Neural progenitor cell (in vitro differentiated cells): ENCODE measurements around the gene KY. TPM values are rescaled to one million over a fixed set of nuclear protein-coding genes. Genes with fewer than 3 reads are reported as not detected.

Experiments
- DNase-seq: peaks from one replicate; pipeline ENCODE4 v3.0.0-alpha.2; 2016; ENCODE audit warnings: low spot score
- H2AFZ ChIP-seq: fragments of 200-600 bp; sonication (generic); replicated peaks from 2 replicates; pipeline ENCODE4 v1.6.1; 2016; ENCODE audit warnings: antibody characterized with exemption
- H3F3A ChIP-seq: fragments of 200-600 bp; sonication (generic); 2 replicates; pipeline ENCODE4 v1.6.1; 2016; ENCODE audit warnings: antibody characterized with exemption, low read depth
- H3K27ac ChIP-seq: fragments of 200-600 bp; sonication (generic); 2 replicates; pipeline ENCODE4 v1.5.1; 2016; ENCODE audit warnings: mild to moderate bottlenecking
- H3K27me3 ChIP-seq: fragments of 200-600 bp; sonication (generic); 2 replicates; pipeline ENCODE4 v1.6.1; 2016; ENCODE audit warnings: mild to moderate bottlenecking, moderate library complexity
- H3K36me3 ChIP-seq: fragments of 200-600 bp; sonication (generic); 2 replicates; pipeline ENCODE4 v1.5.1; 2016
- H3K4me1 ChIP-seq: fragments of 200-600 bp; sonication (generic); 2 replicates; pipeline ENCODE4 v1.6.1; 2016; ENCODE audit warnings: mixed run types
- H3K4me2 ChIP-seq: fragments of 200-600 bp; sonication (generic); 2 replicates; pipeline ENCODE4 v1.6.1; 2016
- H3K4me3 ChIP-seq: fragments of 200-600 bp; sonication (generic); 2 replicates; pipeline ENCODE4 v1.5.1; 2016
- H3K79me2 ChIP-seq: fragments of 200-600 bp; sonication (generic); 2 replicates; pipeline ENCODE4 v1.6.1; 2016; ENCODE audit warnings: low read depth
- H3K9ac ChIP-seq: fragments of 200-600 bp; sonication (generic); 2 replicates; pipeline ENCODE4 v1.6.1; 2016
- H3K9me3 ChIP-seq: fragments of 200-600 bp; sonication (generic); 2 replicates; pipeline ENCODE4 v1.5.1; 2016; ENCODE audit warnings: low read depth
- H4K20me1 ChIP-seq: fragments of 200-600 bp; sonication (generic); 2 replicates; pipeline ENCODE4 v1.6.1; 2016; ENCODE audit warnings: low read depth
- H3K27ac Mint-ChIP-seq: 3 replicates; pipeline ENCODE4 v1.8.0; 2021; ENCODE audit warnings: mixed read lengths
- H3K27me3 Mint-ChIP-seq: 2 replicates; pipeline ENCODE4 v1.8.0; 2022; ENCODE audit warnings: low read depth, mild to moderate bottlenecking, inconsistent platforms, moderate library complexity, mixed read lengths; ENCODE audit not compliant: insufficient read depth
- H3K36me3 Mint-ChIP-seq: 3 replicates; pipeline ENCODE4 v1.8.0; 2021; ENCODE audit warnings: mixed read lengths
- H3K4me1 Mint-ChIP-seq: 3 replicates; pipeline ENCODE4 v1.8.0; 2021; ENCODE audit warnings: mixed read lengths
- H3K4me3 Mint-ChIP-seq: 3 replicates; pipeline ENCODE4 v1.8.0; 2021; ENCODE audit warnings: mild to moderate bottlenecking, moderate library complexity, mixed read lengths
- H3K9me3 Mint-ChIP-seq: 3 replicates; pipeline ENCODE4 v1.8.0; 2020; ENCODE audit warnings: mixed read lengths
- EZH2 ChIP-seq: fragments of 200-600 bp; sonication (generic); IDR thresholded peaks from 2 replicates; pipeline ENCODE4 v1.6.1; 2017; ENCODE audit warnings: antibody characterized with exemption, mild to moderate bottlenecking, moderate library complexity
- EZH2phosphoT487 ChIP-seq: fragments of 200-600 bp; sonication (generic); IDR thresholded peaks from 2 replicates; pipeline ENCODE4 v1.6.1; 2017; ENCODE audit warnings: antibody characterized with exemption
- total RNA-seq: library from RNA; depleted of rRNA; stranded (reverse); fragments of >200 nt; gene quantifications from 2 replicates; pipeline ENCODE4 v1.2.3, GENCODE V29; 2015; ENCODE audit warnings: low replicate concordance
- TF ChIP-seq, protein P1 (sequence below): fragments of 200-600 bp; sonication (generic); IDR thresholded peaks from 2 replicates; pipeline ENCODE4 v1.5.1; 2017; ENCODE audit warnings: antibody characterized with exemption, mild to moderate bottlenecking

Gene KY
- total RNA-seq, 1 donor from 2014 or later = not detected

DNA sequence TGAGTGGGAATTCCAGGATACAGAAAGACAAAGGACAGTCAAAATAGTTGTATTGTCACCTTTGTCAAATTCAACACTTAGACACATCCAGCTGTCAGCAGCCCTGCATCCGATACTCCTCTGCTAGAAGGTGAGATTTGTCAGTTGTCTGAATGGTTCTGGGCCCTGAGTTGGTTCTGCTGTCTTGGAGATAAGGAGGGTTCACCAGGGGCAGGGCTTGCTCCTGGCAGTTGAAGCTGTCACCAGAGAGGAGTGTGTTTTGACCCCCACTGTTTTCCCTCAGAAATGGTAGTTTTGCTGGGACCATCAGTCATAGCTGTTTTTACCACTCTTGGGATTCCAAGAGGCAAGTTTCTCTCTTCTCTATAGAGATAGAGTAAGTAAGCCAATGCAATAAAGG lies 3.2 kb upstream of the KY start:
- H3K79me2 ChIP-seq = no peaks in the 10 kb centered on the region
- H3K4me3 ChIP-seq = no peak overlapping the region
- H2AFZ ChIP-seq = no peak overlapping the region
- Mint-ChIP-seq H3K4me1 (peaks cover 7% of the 10 kb centered on the region), H3K27ac (no peak overlapping the region), H3K4me3 (no peak overlapping the region), H3K9me3 (peaks cover 2% of the 10 kb centered on the region), H3K27me3 (peaks cover 24% of the 10 kb centered on the region), H3K36me3 (no peaks in the 10 kb centered on the region)
- H4K20me1 ChIP-seq = peaks cover 5% of the 10 kb centered on the region
- H3K9me3 ChIP-seq = no peaks in the 10 kb centered on the region
- no peak overlapping the region for H3K9ac ChIP-seq
- no peaks in the 10 kb centered on the region for H3F3A ChIP-seq
- TF ChIP-seq, protein P1, sequence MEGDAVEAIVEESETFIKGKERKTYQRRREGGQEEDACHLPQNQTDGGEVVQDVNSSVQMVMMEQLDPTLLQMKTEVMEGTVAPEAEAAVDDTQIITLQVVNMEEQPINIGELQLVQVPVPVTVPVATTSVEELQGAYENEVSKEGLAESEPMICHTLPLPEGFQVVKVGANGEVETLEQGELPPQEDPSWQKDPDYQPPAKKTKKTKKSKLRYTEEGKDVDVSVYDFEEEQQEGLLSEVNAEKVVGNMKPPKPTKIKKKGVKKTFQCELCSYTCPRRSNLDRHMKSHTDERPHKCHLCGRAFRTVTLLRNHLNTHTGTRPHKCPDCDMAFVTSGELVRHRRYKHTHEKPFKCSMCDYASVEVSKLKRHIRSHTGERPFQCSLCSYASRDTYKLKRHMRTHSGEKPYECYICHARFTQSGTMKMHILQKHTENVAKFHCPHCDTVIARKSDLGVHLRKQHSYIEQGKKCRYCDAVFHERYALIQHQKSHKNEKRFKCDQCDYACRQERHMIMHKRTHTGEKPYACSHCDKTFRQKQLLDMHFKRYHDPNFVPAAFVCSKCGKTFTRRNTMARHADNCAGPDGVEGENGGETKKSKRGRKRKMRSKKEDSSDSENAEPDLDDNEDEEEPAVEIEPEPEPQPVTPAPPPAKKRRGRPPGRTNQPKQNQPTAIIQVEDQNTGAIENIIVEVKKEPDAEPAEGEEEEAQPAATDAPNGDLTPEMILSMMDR = no peak
- TF ChIP-seq EZH2phosphoT487 (no peak), EZH2 (no peak)
- DNase-seq = no peak
- peaks cover 100% of the 10 kb centered on the region for H3K27me3 ChIP-seq
- no peak overlapping the region for H3K27ac ChIP-seq
- H3K4me1 ChIP-seq = peaks cover 7% of the 10 kb centered on the region
- no peaks in the 10 kb centered on the region for H3K36me3 ChIP-seq
- no peak overlapping the region for H3K4me2 ChIP-seq

DNA sequence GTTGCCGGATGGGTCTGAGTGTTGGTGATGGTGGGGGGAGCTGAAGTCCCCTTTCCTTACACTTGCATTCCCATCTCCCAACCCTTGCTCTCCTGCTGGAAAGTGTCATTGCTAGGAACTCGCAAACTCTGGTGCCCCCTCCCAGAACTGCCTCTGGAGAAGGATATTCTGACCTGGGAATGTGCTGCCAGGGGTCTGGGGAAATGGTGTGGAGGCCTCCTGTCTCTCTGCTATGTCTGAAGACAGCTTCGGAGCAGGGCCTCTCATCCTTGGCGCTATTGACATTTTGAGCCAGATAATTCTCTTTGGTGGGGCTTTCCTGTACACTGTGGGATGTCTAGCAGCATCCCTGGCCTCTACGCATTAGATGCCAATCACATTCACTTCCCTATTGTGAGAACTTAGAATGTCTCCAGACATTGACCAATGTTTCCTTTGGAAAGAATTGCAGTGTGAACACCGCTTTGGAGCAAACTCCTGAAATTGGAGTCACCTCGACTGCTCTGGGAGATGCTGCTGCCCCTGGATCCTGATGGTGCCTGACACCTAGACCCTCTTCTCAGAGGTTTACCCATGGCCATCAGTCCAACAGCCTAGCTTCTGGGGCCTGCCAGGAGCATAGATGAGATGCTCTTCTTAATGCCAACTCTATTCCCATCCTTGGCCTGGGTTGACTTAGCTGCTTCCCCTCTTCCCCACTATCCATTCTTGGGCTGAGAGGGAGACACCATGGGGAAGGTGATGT lies 2.2 kb upstream of the KY start:
- no peak for DNase-seq
- Mint-ChIP-seq H3K27ac (peak overlapping the region; percentile 70), H3K9me3 (peaks cover 2% of the 10 kb centered on the region), H3K4me1 (peaks cover 7% of the 10 kb centered on the region), H3K27me3 (peaks cover 27% of the 10 kb centered on the region), H3K36me3 (no peaks in the 10 kb centered on the region), H3K4me3 (no peak overlapping the region)
- TF ChIP-seq EZH2phosphoT487 = no peak
- TF ChIP-seq, protein P1 = no peak
- no peak for TF ChIP-seq EZH2
- Histone ChIP-seq H3K27me3 (peaks cover 100% of the 10 kb centered on the region), H3K27ac (no peak overlapping the region), H3K36me3 (no peaks in the 10 kb centered on the region), H3K4me1 (peaks cover 7% of the 10 kb centered on the region), H3K9me3 (no peaks in the 10 kb centered on the region), H3K4me2 (no peak overlapping the region), H2AFZ (no peak overlapping the region), H4K20me1 (peaks cover 5% of the 10 kb centered on the region), H3K79me2 (no peaks in the 10 kb centered on the region), H3K4me3 (no peak overlapping the region), H3F3A (no peaks in the 10 kb centered on the region), H3K9ac (no peak overlapping the region)

DNA sequence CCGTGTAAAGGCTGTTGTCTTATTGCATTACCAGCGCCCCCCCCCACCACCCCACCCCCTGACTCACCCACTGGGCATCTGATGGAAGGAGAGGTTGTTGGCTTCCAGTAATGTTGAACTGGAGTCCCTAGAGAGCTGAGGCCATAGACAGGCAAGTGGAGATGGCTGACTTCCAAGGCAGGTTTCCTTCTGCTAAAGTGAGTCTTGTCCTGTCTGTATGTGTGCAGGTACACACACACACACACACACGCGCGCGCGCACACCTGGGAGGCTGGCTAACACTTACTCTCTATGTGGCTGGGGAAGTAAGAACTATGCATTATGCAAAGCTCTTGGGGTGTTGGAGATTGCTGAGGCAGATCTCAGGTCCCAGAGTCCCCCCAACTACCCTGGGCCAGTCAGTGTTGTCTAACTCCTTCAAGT lies 1.6 kb upstream of the KY start:
- H3K4me2 ChIP-seq = no peak overlapping the region
- Mint-ChIP-seq H3K36me3 (no peaks in the 10 kb centered on the region), H3K4me1 (peaks cover 7% of the 10 kb centered on the region), H3K4me3 (peak overlapping the region; percentile 73), H3K27ac (no peak overlapping the region), H3K27me3 (peaks cover 27% of the 10 kb centered on the region), H3K9me3 (peaks cover 2% of the 10 kb centered on the region)
- no peak for DNase-seq
- no peaks in the 10 kb centered on the region for H3K9me3 ChIP-seq
- H2AFZ ChIP-seq = no peak overlapping the region
- H3K4me3 ChIP-seq = no peak overlapping the region
- H3K36me3 ChIP-seq = no peaks in the 10 kb centered on the region
- H4K20me1 ChIP-seq = peaks cover 5% of the 10 kb centered on the region
- no peak overlapping the region for H3K9ac ChIP-seq
- peaks cover 100% of the 10 kb centered on the region for H3K27me3 ChIP-seq
- H3K27ac ChIP-seq = no peak overlapping the region
- H3K4me1 ChIP-seq = peaks cover 7% of the 10 kb centered on the region
- TF ChIP-seq, protein P1 = no peak
- TF ChIP-seq EZH2 = no peak
- no peaks in the 10 kb centered on the region for H3K79me2 ChIP-seq
- H3F3A ChIP-seq = no peaks in the 10 kb centered on the region
